GM12892 (cell line): ENCODE measurements around the gene HIPK1.

Experiments used
- POLR2A ChIP-seq: IDR thresholded peaks from 2 replicates; pipeline ENCODE4 v1.6.1; 2011; ENCODE audit warnings: low read depth, low read length, control low read depth
- POLR2AphosphoS5 ChIP-seq: IDR thresholded peaks from 2 replicates; pipeline ENCODE4 v1.6.1; 2011; ENCODE audit warnings: low read depth, low read length, control low read depth
- TAF1 ChIP-seq: IDR thresholded peaks from 2 replicates; pipeline ENCODE4 v1.6.1; 2011; ENCODE audit warnings: low read depth, mild to moderate bottlenecking, control low read depth, low read length, borderline replicate concordance

- TF ChIP-seq POLR2AphosphoS5 (no peak), POLR2A (no peak), TAF1 (no peak)
Measured at GRCh38 chr1:113912594-113913311, 16.4 kb upstream of the HIPK1 start.
